HCT116 (cell line): ENCODE measurements around the gene LCA5L. TPM values are rescaled to one million over a fixed set of nuclear protein-coding genes. Genes with fewer than 3 reads are reported as not detected.

Source experiments
- ATAC-seq: fragments of 200-7000 bp; cut with Tn5 transposase; 2 replicates; pipeline ENCODE4 v1.9.1; 2020; ENCODE audit warnings: mild to moderate bottlenecking, moderate library complexity
- BruUV-seq: library from RNA; stranded (reverse); fragments of 400-500 nt; replicated peaks from 2 replicates; lab custom pipeline; 2021; lab: Mats Ljungman, UMichigan
- CTCF ChIA-PET: fragments of 300-600 bp; sonication (Branson Sonifier 250); formaldehyde crosslinking; loops from one replicate; lab custom pipeline; 2021; ENCODE audit warnings: antibody characterized with exemption; lab: Charles Lee
- POLR2A ChIA-PET: fragments of 300-600, 350-600 bp; sonication (Branson Sonifier 250); formaldehyde crosslinking; loops from one replicate; lab custom pipeline; 2021; ENCODE audit warnings: antibody characterized with exemption; lab: Charles Lee
- RAD21 ChIA-PET, 2 experiments: fragments of 300-600 bp; sonication (Branson Sonifier 250); formaldehyde crosslinking; loops; one replicate each; lab custom pipeline; 2023; ENCODE audit warnings: low total read pairs in 2 of 2; ENCODE audit not compliant: uncharacterized antibody in 2 of 2, unreplicated experiment in 2 of 2, low non-redundant PET in 1 of 2; lab: Charles Lee
- DNase-seq: peaks from one replicate; pipeline ENCODE4 v3.0.0-alpha.2; 2010; ENCODE audit warnings: low read depth, low spot score
- H2AFZ ChIP-seq: fragments of 200-600 bp; shearing (Covaris generic), sonication (generic); 2 replicates; pipeline ENCODE4 v1.6.1; 2017; ENCODE audit warnings: low read depth, mixed run types, mixed read lengths, antibody characterized with exemption, low read length; ENCODE audit not compliant: poor library complexity, severe bottlenecking
- H3K27ac ChIP-seq: 2 replicates; pipeline ENCODE4 v1.5.1; 2012; ENCODE audit warnings: low read depth, low read length
- H3K27me3 ChIP-seq: fragments of 200-600 bp; sonication (generic); 2 replicates; pipeline ENCODE4 v1.6.1; 2016; ENCODE audit warnings: mixed run types, low read length, mixed read lengths; ENCODE audit not compliant: insufficient read depth
- H3K36me3 ChIP-seq, 2 experiments: fragments of 200-500 bp in 1 of 2; fragments of 200-600 bp in 1 of 2; sonication (Bioruptor generic) in 1 of 2; sonication (generic) in 1 of 2; 2 replicates each; pipeline versions ENCODE4 v1.5.1 to v1.6.1; 2014 to 2016; ENCODE audit warnings: low read length in 2 of 2, inconsistent platforms in 1 of 2, mixed read lengths in 1 of 2, mixed run types in 1 of 2; ENCODE audit not compliant: insufficient read depth in 2 of 2, control insufficient read depth in 1 of 2
- H3K4me1 ChIP-seq, 2 experiments: fragments of 200-600 bp in 1 of 2; sonication (generic) in 1 of 2; 2 replicates each; pipeline versions ENCODE4 v1.5.1 to v1.6.1; 2012 to 2017; ENCODE audit warnings: low read length in 2 of 2, inconsistent platforms in 1 of 2, mild to moderate bottlenecking in 1 of 2, mixed read lengths in 1 of 2, mixed run types in 1 of 2, moderate library complexity in 1 of 2; ENCODE audit not compliant: insufficient read depth in 2 of 2, control insufficient read depth in 1 of 2
- H3K4me2 ChIP-seq: fragments of 200-600 bp; sonication (generic); 2 replicates; pipeline ENCODE4 v1.6.1; 2017; ENCODE audit warnings: mixed run types, low read length, mixed read lengths
- H3K4me3 ChIP-seq, 2 experiments: fragments of 200-600 bp in 1 of 2; sonication (generic) in 1 of 2; replicated peaks in 1 of 2; 2 replicates each; pipeline ENCODE4 v1.5.1; 2011 to 2016; ENCODE audit warnings: low read length in 2 of 2, control low read depth in 1 of 2, low read depth in 1 of 2, mild to moderate bottlenecking in 1 of 2, mixed read lengths in 1 of 2, mixed run types in 1 of 2
- H3K79me2 ChIP-seq: fragments of 200-600 bp; sonication (generic); 2 replicates; pipeline ENCODE4 v1.6.1; 2017; ENCODE audit warnings: mild to moderate bottlenecking, mixed run types, low read length, moderate library complexity, mixed read lengths; ENCODE audit not compliant: insufficient read depth
- H3K9ac ChIP-seq: fragments of 200-600 bp; sonication (generic); 2 replicates; pipeline ENCODE4 v1.6.1; 2016; ENCODE audit warnings: low read length, mixed read lengths
- H3K9me2 ChIP-seq: fragments of 200-600 bp; sonication (generic), shearing (Covaris generic); 2 replicates; pipeline ENCODE4 v1.6.1; 2017; ENCODE audit warnings: mixed run types, mild to moderate bottlenecking, moderate library complexity; ENCODE audit not compliant: insufficient read depth
- H3K9me3 ChIP-seq, 2 experiments: fragments of 200-500 bp in 1 of 2; fragments of 200-600 bp in 1 of 2; sonication (Bioruptor generic) in 1 of 2; sonication (generic) in 1 of 2; 2 replicates each; pipeline ENCODE4 v1.6.1; 2014 to 2017; ENCODE audit warnings: low read length in 2 of 2, mixed read lengths in 2 of 2, inconsistent platforms in 1 of 2, low read depth in 1 of 2, mild to moderate bottlenecking in 1 of 2, mixed run types in 1 of 2, moderate library complexity in 1 of 2; ENCODE audit not compliant: control insufficient read depth in 1 of 2, insufficient read depth in 1 of 2
- H4K20me1 ChIP-seq: fragments of 200-600 bp; sonication (generic), shearing (Covaris generic); 2 replicates; pipeline ENCODE4 v1.6.1; 2017; ENCODE audit warnings: mixed run types, mild to moderate bottlenecking, moderate library complexity; ENCODE audit not compliant: insufficient read depth
- CBX3 ChIP-seq: IDR thresholded peaks from 2 replicates; pipeline ENCODE4 v1.6.1; 2012; ENCODE audit warnings: low read depth
- CEBPB ChIP-seq: IDR thresholded peaks from 2 replicates; pipeline ENCODE4 v1.6.1; 2012; ENCODE audit warnings: low read depth
- ELF1 ChIP-seq: IDR thresholded peaks from 2 replicates; pipeline ENCODE4 v1.6.1; 2012; ENCODE audit warnings: low read depth, borderline replicate concordance
- EZH2 ChIP-seq: fragments of 200-600 bp; sonication (generic); IDR thresholded peaks from 2 replicates; pipeline ENCODE4 v1.6.1; 2017; ENCODE audit warnings: antibody characterized with exemption, mixed run types
- JUND ChIP-seq: IDR thresholded peaks from 2 replicates; pipeline ENCODE4 v1.6.1; 2012
- POLR2A ChIP-seq: IDR thresholded peaks from 2 replicates; pipeline ENCODE4 v1.7.0; 2011; ENCODE audit warnings: borderline replicate concordance; ENCODE audit not compliant: insufficient read depth, insufficient read length; ENCODE audit errors: extremely low read depth
- RAD21 ChIP-seq: IDR thresholded peaks from 2 replicates; pipeline ENCODE4 v1.6.1; 2012; ENCODE audit warnings: low read depth, mild to moderate bottlenecking
- SIN3A ChIP-seq: IDR thresholded peaks from 2 replicates; pipeline ENCODE4 v1.6.1; 2012; ENCODE audit warnings: low read depth
- SP1 ChIP-seq: IDR thresholded peaks from 2 replicates; pipeline ENCODE4 v1.6.1; 2012; ENCODE audit warnings: low read depth
- TCF7L2 ChIP-seq: IDR thresholded peaks from 2 replicates; pipeline ENCODE4 v1.7.0; 2011; ENCODE audit warnings: borderline replicate concordance, inconsistent platforms; ENCODE audit not compliant: insufficient read depth, insufficient read length; ENCODE audit errors: extremely low read depth
- YY1 ChIP-seq: IDR thresholded peaks from 2 replicates; pipeline ENCODE4 v1.6.1; 2011; ENCODE audit warnings: low read length, low read depth, moderate library complexity, mild to moderate bottlenecking; ENCODE audit not compliant: insufficient replicate concordance; ENCODE audit errors: extremely low read depth
- intact Hi-C: fragments of 100-400 bp; cut with micrococcal nuclease; formaldehyde crosslinking; loops from 2 replicates; pipeline ENCODE4 v1.10.0; 2022
- total RNA-seq: library from RNA; stranded (reverse); gene quantifications from one replicate; pipeline ENCODE4 v1.2.1, GENCODE V29; 2021; ENCODE audit not compliant: unreplicated experiment
- TF ChIP-seq, protein P1 (sequence below), 3 experiments: fragments of 200-600 bp in 1 of 3; sonication (generic) in 1 of 3; IDR thresholded peaks in 2 of 3; conservative IDR thresholded peaks in 1 of 3; 2 replicates each; pipeline ENCODE4 v1.5.1; 2012 to 2017; ENCODE audit warnings: low read depth in 2 of 3, low read length in 2 of 3, antibody characterized with exemption in 1 of 3, borderline replicate concordance in 1 of 3, control low read depth in 1 of 3, mild to moderate bottlenecking in 1 of 3, mixed read lengths in 1 of 3, mixed run types in 1 of 3, moderate library complexity in 1 of 3; ENCODE audit not compliant: insufficient read depth in 1 of 3
- TF ChIP-seq, protein P2 (sequence below): IDR thresholded peaks from 2 replicates; pipeline ENCODE4 v1.6.1; 2011; ENCODE audit warnings: mild to moderate bottlenecking, low read length, moderate library complexity; ENCODE audit not compliant: insufficient replicate concordance; ENCODE audit errors: extremely low read depth

LCA5L gene
- total RNA-seq, 1 experiment from 2014 or later = 1.9 TPM

DNA sequence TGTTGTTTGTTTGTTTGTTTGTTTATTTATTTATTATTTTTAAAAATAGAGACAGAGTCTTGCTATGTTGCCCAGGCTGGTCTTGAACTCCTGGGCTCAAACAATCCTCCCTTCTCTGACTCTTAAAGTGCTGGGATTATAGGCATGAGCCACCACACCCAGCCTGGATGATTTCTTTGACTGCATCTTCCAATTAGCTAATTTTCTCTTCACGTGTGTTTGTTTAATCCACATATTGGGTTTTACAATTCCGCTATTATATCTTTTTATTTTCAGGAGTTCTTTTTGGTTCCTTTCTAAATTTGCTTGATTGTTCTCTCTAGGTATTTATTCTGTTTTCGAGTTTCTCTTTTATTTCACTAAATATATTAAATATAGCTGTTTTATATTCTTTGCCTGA is 26.0 kb upstream of the LCA5L start:
- intact Hi-C loops = no loop called here
- Histone ChIP-seq H2AFZ (no peak overlapping the region), H3K9me3 (no peaks in the 10 kb centered on the region), H3K4me1 (no peaks in the 10 kb centered on the region), H3K9ac (no peak overlapping the region), H3K4me2 (no peak overlapping the region), H3K27ac (no peak overlapping the region), H3K79me2 (no peaks in the 10 kb centered on the region), H3K27me3 (no peaks in the 10 kb centered on the region), H3K9me2 (no peaks in the 10 kb centered on the region), H4K20me1 (no peaks in the 10 kb centered on the region), H3K36me3 (no peaks in the 10 kb centered on the region), H3K4me3 (no peak overlapping the region)
- ChIA-PET POLR2A (no interaction called here), RAD21 (no interaction called here), CTCF (no interaction called here)
- DNase-seq (no peak), ATAC-seq (no peak)
- BruUV-seq = no TSS peak
- TF ChIP-seq JUND (no peak), SP1 (no peak), ELF1 (no peak), CBX3 (no peak), EZH2 (no peak), TCF7L2 (no peak), RAD21 (no peak), CEBPB (no peak)
- TF ChIP-seq, protein P1, sequence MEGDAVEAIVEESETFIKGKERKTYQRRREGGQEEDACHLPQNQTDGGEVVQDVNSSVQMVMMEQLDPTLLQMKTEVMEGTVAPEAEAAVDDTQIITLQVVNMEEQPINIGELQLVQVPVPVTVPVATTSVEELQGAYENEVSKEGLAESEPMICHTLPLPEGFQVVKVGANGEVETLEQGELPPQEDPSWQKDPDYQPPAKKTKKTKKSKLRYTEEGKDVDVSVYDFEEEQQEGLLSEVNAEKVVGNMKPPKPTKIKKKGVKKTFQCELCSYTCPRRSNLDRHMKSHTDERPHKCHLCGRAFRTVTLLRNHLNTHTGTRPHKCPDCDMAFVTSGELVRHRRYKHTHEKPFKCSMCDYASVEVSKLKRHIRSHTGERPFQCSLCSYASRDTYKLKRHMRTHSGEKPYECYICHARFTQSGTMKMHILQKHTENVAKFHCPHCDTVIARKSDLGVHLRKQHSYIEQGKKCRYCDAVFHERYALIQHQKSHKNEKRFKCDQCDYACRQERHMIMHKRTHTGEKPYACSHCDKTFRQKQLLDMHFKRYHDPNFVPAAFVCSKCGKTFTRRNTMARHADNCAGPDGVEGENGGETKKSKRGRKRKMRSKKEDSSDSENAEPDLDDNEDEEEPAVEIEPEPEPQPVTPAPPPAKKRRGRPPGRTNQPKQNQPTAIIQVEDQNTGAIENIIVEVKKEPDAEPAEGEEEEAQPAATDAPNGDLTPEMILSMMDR (IDR thresholded peaks at IDR 0.05 in 2 of 3, conservative IDR thresholded peaks at IDR 0.05 in 1 of 3; ENCODE audit: borderline replicate concordance in 1 of 3, insufficient read depth in 1 of 3, low read depth in 2 of 3, low read length in 2 of 3) = no peak

DNA sequence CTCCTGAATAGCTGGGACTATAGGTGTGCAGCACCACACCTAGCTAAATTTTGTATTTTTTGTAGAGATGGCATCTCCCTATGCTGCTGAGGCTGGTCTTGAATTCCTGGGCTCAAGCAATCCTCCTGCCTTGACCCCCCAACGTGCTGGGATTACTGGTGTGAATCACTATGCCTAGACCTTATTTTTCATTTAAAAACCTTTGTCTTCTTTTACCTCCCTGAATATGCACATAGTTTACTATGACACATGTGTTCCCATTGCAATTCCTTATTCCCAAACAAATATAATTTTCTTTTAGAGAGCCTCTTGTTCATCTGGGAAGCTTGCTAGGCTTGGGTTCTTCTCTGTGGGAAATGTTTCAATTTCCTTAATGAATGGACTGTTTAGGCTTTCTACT is 23.0 kb upstream of the LCA5L start:
- DNase-seq (no peak), ATAC-seq (no peak)
- BruUV-seq = no TSS peak
- H3K4me2 ChIP-seq = no peak overlapping the region
- no peaks in the 10 kb centered on the region for H3K36me3 ChIP-seq
- no peak overlapping the region for H2AFZ ChIP-seq
- no peak overlapping the region for H3K9ac ChIP-seq
- no peaks in the 10 kb centered on the region for H3K4me1 ChIP-seq
- CTCF ChIA-PET = no interaction called here
- POLR2A ChIA-PET = no interaction called here
- RAD21 ChIA-PET = no interaction called here
- H3K79me2 ChIP-seq = no peaks in the 10 kb centered on the region
- no peak overlapping the region for H3K27ac ChIP-seq
- no peaks in the 10 kb centered on the region for H3K9me2 ChIP-seq
- H3K9me3 ChIP-seq = no peaks in the 10 kb centered on the region
- intact Hi-C loops = no loop called here
- no peak overlapping the region for H3K4me3 ChIP-seq
- H4K20me1 ChIP-seq = no peaks in the 10 kb centered on the region
- no peaks in the 10 kb centered on the region for H3K27me3 ChIP-seq
- TF ChIP-seq YY1 = no peak
- no peak for TF ChIP-seq SP1
- no peak for TF ChIP-seq POLR2A
- TF ChIP-seq, protein P1 (IDR thresholded peaks at IDR 0.05 in 2 of 3, conservative IDR thresholded peaks at IDR 0.05 in 1 of 3; ENCODE audit: borderline replicate concordance in 1 of 3, insufficient read depth in 1 of 3, low read depth in 2 of 3, low read length in 2 of 3) = no peak
- TF ChIP-seq CBX3 = no peak
- no peak for TF ChIP-seq EZH2
- TF ChIP-seq, protein P2, sequence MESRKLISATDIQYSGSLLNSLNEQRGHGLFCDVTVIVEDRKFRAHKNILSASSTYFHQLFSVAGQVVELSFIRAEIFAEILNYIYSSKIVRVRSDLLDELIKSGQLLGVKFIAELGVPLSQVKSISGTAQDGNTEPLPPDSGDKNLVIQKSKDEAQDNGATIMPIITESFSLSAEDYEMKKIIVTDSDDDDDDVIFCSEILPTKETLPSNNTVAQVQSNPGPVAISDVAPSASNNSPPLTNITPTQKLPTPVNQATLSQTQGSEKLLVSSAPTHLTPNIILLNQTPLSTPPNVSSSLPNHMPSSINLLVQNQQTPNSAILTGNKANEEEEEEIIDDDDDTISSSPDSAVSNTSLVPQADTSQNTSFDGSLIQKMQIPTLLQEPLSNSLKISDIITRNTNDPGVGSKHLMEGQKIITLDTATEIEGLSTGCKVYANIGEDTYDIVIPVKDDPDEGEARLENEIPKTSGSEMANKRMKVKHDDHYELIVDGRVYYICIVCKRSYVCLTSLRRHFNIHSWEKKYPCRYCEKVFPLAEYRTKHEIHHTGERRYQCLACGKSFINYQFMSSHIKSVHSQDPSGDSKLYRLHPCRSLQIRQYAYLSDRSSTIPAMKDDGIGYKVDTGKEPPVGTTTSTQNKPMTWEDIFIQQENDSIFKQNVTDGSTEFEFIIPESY = no peak
- no peak for TF ChIP-seq TCF7L2
- TF ChIP-seq SIN3A = no peak
- no peak for TF ChIP-seq ELF1
